Embryonic facial prominence (tissue), 1 donor: ENCODE measurements around the gene SVIL.
"Not testable (repeated sequence)": the region's sequence is repeated elsewhere in the genome, so short reads cannot be mapped to it uniquely, and the experiment has no call there.

Source experiments
- DNase-seq: peaks from one replicate; pipeline ENCODE4 v3.0.0-alpha.2; 2016; ENCODE audit errors: extremely low spot score

Gene SVIL

GRCh38 chr10:29575098-29575455 is 59.7 kb downstream of the SVIL start:
- no peak for DNase-seq

GRCh38 chr10:29574212-29575097 is 60.3 kb downstream of the SVIL start:
- not testable (repeated sequence) for DNase-seq

GRCh38 chr10:29570248-29570647 is 64.5 kb downstream of the SVIL start:
- not testable (repeated sequence) for DNase-seq

DNA sequence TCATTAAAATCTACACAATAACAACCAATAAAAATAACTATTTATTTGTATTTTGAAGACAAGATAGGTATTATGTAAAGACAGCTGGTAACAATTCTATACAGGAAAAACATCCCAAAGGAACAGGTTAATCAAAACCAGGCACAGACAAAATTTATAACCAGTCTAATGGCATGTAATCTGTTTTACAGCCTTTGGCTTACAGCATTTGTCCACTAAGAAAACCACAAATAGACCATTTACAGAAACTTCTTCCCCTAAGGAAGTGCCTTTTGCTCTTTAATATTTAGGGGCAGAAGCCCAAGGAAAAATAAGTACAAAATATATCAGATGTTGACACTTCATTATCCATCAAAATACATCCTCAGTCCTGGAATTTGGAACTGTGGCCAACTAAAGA is 65.0 kb downstream of the SVIL start:
- no peak for DNase-seq

GRCh38 chr10:29567003-29567402 is 67.8 kb downstream of the SVIL start:
- no peak for DNase-seq

GRCh38 chr10:29566209-29566608 is 68.6 kb downstream of the SVIL start:
- DNase-seq, result not testable (repeated sequence)

DNA sequence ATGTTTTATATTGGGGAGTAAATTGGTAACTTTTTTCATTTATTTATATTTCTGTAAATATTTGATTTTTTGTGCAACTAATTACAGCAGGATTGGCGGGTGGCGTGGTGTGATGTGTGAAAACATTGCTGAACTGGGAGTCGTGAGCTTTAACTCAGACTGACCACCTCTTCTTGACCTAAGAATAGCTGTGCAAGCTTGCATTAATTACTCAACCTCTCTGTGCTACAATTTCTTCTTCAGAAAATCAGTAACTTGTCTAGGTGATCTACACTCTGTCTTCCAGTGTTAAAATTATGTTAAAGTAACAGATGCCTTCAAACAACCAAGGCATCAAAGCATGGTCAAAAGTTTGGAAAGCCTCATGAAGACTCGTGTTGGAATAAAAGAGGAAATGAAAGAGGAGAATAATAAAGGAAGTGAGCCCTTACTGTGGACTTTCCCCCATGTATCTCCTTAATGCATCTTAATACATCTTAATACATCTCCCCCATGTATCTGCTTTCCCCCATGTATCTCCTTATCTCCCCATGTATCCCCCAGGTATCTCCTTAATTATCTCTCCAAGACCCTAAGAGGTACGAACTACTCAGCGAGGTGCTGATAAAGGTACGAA is 71.2 kb downstream of the SVIL start:
- no peak for DNase-seq

DNA sequence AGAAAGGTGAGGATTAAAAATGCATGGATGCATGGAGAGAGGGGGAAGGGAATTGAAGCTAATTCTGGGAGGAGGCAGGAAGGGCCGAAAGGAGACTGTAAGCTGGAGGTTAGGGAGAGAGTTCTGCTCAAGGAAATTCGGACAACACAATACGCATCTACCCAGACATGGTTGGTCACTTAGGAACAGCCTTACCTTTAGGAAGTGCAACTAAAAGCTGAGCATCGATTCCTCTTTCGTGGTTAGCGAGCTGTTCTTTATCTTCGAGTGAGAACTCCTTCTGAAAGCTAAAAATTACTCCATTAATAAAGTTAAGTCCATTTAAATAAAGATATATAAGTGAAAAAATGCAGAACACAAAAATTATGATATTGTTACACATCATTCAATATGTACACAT is 71.8 kb downstream of the SVIL start:
- not testable (repeated sequence) for DNase-seq

- no peak for DNase-seq
Observed at GRCh38 chr10:29559996-29560395, 74.8 kb downstream of the SVIL start.

- no peak for DNase-seq
Observed at GRCh38 chr10:29557665-29558064, 77.1 kb downstream of the SVIL start.

GRCh38 chr10:29555746-29556481 is 78.9 kb downstream of the SVIL start:
- no peak for DNase-seq

DNA sequence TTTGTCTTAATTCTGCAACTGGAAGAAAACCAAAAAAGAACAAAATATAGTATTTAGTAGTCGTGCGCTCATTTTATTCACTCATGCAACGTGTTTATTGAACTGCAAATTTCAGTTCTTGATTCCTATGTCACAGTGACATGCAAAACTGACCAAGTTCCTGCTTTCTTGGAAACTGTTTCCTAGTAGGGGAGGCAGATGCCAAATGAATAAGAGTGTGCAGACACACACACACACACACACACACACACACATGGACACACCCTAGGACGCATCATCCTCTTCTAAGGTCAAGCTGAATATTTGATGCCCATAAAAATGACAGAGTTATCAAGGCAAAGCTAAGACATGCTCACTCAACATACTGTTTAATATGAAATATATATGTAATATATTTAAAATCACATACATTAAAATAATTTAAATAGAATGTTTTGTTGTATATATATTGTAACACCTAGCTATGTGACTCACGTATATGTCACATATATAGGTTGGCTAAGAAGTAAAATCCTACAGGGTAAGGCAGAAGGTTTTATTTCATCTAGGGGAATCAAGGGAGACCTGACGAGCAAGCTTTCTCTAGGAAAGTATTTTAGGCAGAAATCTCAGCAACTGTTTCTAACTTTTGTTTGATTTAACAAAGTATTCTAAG is 79.6 kb downstream of the SVIL start:
- no peak for DNase-seq

GRCh38 chr10:29554660-29555059 is 80.1 kb downstream of the SVIL start:
- no peak for DNase-seq

DNA sequence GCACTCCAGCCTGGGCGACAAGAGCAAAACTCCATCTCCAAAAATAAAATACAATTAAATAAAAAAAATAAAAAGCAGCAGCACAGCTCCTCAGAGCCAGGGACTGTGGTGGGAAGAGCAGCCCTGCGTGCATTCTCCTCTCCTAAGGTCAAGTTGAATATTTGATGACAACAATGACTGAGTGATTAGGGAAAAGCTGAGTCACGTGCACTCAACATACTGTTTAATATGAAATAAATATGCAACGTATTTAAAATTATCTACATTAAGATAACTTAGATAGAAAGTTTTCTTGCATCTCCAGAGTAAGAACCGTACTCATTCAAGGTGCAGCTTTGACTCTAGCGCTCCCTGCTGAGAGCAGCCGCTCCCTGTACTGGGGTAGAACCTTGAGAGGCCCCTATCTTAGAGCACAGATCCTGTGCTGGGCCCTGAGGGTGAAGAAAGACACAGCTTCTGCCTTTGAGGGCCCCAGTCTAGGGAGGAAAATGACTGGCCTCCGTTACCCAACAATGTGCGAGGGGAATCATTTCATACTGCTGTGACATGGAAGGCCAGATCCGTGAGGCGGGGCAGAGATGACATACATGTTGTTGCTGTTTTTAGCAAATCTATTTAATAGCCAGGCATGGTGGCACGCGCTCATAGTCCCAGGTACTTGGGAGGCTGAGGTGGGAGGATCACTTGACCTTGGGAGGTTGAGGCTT is 81.1 kb downstream of the SVIL start:
- no peak for DNase-seq

GRCh38 chr10:29553116-29553515 is 81.7 kb downstream of the SVIL start:
- DNase-seq, result not testable (repeated sequence)

GRCh38 chr10:29549493-29549892 is 85.3 kb downstream of the SVIL start:
- not testable (repeated sequence) for DNase-seq

DNA sequence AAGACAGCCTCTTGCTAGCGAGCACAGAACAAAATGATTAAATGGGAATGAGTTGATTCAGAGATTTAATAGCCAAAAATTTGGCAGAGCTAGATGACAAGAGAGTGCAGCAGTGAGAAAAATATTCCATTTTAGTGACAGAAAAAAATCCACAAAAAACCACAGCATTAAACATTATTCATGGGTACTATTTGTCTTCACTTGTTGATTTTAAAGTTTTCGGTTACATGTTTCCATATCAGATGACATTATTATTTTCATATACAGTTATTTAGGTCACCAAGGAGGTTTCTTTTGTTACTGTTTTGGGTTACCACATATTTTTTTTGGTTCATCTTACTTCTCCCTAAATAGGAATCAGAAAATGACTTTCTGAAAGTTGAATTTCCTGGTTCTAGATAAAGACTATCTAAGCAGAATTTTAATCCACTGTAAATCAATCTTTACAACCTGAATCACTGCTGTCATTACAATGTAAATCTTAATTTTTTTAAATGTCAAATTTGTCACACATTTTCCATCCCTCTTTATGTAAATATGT is 87.9 kb downstream of the SVIL start:
- DNase-seq, result no peak

GRCh38 chr10:29545122-29545521 is 89.6 kb downstream of the SVIL start:
- no peak for DNase-seq

GRCh38 chr10:29543715-29544114 is 91.1 kb downstream of the SVIL start:
- no peak for DNase-seq

- DNase-seq, result no peak
Observed at GRCh38 chr10:29542723-29543122, 92.0 kb downstream of the SVIL start.
